SKM-1 (cell line): ENCODE data around the gene CSNK1G3.
"Not testable (repeated sequence)": the region's sequence is repeated elsewhere in the genome, so short reads cannot be mapped to it uniquely, and the experiment has no call there.

Experiments
- DNase-seq: peaks from one replicate; lab custom pipeline; 2025; ENCODE audit not compliant: unreplicated experiment; lab: John Stamatoyannopoulos, UW

Gene CSNK1G3

DNA sequence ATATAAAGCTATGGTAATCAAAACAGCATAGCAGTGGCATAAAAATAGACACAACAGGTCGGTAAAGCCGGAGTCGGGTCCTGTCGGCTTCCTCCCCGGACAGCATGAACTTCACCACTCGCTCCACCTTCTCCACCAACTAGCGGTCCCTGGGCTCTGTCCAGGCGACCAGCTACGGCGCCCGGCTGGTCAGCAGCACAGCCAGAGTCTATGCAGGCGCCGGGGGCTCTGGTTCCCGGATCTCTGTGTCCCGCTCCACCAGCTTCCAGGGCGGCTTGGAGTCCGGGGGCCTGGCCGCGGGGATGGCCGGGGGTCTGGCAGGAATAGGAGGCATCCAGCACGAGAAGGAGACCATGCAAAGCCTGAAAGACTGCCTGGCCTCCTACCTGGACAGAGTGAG is 124.0 kb downstream of the CSNK1G3 start:
- no peak for DNase-seq

DNA sequence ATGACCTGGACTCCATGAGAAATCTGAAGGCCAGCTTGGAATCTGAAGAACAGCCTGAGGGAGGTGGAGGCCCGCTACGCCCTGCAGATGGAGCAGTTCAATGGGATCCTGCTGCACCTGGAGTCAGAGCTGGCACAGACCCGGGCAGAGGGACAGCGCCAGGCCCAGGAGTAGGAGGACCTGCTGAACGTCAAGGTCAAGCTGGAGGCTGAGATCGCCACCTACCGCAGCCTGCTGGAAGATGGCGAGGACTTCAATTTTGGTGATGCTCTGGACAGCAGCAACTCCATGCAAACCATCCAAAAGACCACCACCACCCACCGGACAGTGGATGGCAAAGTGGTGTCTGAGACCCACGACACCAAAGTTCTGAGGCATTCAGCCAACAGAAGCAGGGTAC is 125.1 kb downstream of the CSNK1G3 start:
- not testable (repeated sequence) for DNase-seq

GRCh38 chr5:123639244-123639643 is 127.3 kb downstream of the CSNK1G3 start:
- no peak for DNase-seq

- DNase-seq: no peak
Measured at GRCh38 chr5:123645024-123645603, 133.1 kb downstream of the CSNK1G3 start.

- peak; percentile 70 for DNase-seq
Measured at GRCh38 chr5:123647066-123647465, 135.1 kb downstream of the CSNK1G3 start.

DNA sequence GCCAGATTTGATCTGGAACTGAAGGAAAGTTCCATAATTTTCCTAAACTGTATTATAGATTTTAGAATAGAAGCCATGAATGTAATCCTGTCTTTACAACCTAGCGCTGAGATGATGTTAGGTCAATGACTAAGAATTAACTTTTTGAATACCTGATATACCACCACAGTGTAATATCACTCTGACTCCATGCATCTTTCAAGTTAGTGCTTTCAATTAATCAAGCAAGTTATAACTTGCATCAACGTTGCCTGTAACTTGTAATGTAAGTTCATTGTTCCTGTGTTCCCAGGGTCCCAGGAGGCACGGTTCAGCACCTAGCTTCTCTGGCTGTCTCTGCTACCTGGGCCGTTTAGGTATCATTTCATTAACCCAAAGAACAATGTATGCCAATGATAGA is 139.3 kb downstream of the CSNK1G3 start:
- DNase-seq: no peak

DNA sequence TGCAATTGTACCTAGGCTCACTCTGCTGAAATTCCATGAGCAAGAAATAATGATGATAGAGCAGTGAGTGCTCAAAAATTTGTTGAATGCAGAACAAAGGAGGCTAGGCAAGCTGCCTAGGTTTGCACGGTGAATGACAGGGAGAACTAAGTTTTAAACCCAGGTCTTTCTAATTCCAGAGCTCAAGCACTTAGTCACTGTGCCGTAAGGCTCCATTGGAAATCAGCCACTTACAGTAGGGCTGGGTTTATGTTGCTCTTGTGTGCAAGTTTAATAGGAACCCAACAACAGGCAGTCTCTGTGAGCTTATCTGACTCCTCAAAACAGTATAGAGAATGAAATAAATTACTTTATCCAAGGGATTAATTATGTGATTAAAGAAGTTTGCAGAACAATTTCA is 147.0 kb downstream of the CSNK1G3 start:
- DNase-seq: no peak

DNA sequence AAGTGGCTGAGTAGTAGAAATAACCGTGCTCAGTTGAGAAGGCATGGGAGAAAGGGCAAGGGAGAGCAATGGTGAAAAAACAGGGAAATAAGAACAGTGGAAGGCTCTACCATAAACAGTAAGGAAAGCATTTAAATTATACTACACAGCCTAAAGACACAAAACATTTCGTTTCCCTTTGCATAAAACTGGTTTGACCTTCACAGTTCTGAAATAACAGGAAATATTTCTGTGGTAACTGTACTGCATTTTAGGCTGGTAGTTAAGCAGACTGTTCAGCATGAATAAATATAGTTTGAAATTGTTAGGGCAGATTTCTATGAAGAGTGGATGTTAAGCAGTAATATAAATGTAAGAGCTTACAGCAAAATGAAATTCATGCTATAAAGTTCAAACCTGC is 147.5 kb downstream of the CSNK1G3 start:
- DNase-seq: no peak

DNA sequence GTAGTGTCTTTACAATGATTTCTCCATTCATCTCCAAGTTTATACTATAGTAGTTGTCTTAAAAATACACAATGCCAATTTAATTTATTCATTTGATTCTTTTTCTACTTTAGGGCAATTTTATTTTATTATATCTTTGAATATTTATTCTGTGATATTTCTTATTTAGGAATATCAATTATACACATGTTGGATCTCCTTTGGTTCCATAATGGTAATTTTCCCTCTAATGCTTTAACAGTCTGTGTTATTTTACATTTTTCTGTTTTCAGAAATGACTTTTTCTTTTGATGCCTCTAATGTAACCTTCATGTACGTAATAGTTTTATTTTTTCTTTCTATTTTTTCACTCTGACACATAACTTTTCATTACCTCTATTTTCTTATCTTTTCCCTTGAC is 153.0 kb downstream of the CSNK1G3 start:
- no peak for DNase-seq

GRCh38 chr5:123665822-123666371 is 153.9 kb downstream of the CSNK1G3 start:
- DNase-seq: no peak
